Stimulated activated CD4-positive, alpha-beta T cell treated with anti-CD3 and anti-CD28 coated beads, Interleukin-15, amount 100 ng/mL, for 1 hour (primary cell): ENCODE measurements around the gene CAMTA1.

ENCODE experiments used
- DNase-seq, 2 donors: peaks; one replicate each; pipeline ENCODE4 v3.0.0-alpha.2; 2020; ENCODE audit warnings: low read depth in 1 of 2, low spot score in 1 of 2

Gene CAMTA1

DNA sequence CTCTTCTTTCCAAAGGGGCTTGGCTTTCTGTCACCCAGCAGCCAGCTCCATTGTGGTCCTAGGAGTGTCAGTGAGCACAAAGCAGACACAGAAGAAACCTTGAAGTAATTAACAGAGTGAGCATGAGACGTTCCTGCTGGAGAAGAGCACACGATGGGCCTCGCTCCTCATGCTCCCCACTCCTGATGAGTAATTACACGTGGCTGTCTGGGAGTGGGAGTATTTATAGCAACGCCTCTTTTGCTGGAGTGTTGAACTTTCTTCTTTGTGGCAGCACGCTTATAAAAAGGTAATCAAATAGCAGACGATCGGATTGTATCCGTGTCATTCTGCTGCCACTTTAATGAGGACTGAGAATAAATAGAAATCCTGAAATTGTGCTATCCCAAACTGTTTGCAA is 185.8 kb downstream of the CAMTA1 start:
- DNase-seq = no peak

DNA sequence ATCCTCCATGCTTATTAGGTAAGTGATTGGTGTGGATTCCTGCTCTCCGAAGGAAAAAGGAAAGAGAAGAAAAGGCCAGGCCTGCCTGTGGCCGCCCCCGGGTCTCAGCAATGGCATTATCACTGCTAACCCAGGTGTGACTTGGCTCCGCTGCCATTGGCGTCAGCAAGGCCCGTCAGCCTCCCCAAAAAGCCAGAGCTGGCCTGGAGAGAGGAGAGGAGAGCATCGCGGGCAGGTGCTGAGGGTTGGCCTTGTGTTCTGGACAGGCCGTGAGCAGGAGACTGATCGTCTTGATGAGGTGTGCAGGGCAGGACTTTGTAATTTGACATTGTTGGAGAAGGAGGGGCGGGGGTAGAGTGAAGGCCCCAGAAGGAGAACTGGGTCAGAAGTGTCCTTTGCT is 186.4 kb downstream of the CAMTA1 start:
- no peak for DNase-seq

DNA sequence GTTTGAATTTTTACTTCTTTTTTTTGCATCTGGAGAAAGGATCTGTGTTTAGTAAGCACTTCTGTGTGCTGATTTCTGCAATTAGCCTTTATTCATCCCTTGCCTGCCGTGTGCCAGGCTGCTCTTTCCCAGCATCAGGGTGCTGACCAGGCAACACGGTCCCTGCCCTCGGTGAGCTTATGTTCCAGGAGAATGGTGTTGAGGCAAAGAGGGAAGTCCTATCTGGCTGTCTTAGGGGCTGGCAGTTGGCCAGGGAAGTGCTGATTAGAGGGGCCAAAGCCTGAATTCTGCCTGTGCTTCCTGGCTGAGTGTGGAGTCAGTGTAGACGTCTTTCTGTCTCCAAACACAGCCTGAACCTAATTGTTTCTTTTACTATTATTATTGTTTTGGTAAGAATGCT is 187.1 kb downstream of the CAMTA1 start:
- DNase-seq = no peak

- no peak for DNase-seq
These were observed 190.2 kb downstream of the CAMTA1 start for GRCh38 chr1:6975331-6976043.

DNA sequence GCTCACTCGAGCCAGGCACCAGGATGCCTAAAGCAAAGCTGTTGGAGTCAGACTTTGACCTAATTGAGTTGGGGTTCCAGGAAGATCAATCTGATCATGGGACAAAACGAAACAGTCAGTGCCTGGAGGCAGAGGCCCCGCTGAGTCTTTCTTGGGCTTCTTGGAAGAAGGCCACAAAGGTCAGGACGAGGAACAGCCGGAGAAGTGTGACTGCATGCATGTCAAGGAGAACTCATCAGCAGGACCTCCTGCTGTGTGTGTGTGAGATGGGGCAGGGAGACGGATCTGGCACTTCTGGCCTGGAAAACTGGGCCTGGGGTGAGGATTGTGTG is 190.8 kb downstream of the CAMTA1 start:
- no peak for DNase-seq

GRCh38 chr1:6979003-6979613 is 193.9 kb downstream of the CAMTA1 start:
- DNase-seq = no peak

DNA sequence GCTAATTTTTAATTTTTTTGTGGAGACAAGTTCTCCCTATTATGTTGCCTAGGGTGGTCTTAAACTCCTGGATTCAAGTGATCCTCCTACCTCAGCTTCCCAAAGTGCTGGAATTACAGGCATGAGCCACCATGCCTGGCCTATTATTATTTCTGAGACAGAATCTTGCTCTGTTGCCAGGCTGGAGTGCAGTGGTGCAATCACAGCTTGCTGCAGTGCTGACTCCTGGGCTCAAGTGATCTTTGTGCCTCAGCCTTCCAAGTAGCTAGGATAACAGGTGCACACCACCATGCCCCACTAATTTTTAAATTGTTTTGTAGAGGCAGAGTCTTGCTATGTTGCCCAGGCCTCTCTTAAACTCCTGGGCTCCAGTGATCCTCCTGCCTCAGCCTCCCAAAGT is 196.3 kb downstream of the CAMTA1 start:
- no peak for DNase-seq

GRCh38 chr1:6982443-6982842 is 197.2 kb downstream of the CAMTA1 start:
- no peak for DNase-seq

DNA sequence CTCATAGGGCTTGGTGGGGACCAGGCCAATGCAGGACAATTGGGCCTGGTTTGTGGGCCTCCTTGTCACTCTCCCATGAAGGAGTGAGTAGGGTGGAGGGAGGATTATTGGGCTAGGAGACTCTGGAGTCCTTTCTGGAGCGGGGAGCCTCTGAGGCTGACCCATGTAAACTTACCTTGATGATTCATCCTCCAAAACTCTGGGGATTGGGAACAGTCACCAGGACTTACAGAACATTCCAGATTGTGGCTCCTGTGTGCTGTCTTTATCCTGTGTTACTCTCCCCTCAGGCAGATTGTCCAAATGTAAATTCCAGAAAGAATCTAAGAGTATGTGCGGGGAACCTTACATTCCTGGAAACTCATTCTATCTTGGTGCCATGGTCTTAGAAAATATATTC is 197.6 kb downstream of the CAMTA1 start:
- DNase-seq = no peak

DNA sequence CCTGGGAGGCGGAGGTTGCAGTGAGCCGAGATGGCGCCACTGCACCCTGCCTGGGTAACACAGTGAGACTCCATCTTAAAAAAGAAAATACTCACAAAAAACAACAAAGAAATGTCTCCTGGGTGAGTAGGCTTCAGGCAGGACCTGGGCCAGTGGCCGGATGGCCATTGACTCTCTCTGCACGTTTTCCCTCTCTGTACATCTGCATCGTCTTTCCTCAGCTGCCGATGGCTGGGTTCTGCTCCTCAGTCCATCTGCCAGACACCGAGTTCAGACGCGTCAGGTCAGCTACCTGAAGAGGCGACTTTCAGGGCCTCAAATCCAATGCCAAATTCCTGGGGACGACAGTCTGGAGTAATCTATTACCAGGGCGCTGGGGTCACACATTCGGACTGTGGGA is 199.3 kb downstream of the CAMTA1 start:
- no peak for DNase-seq

DNA sequence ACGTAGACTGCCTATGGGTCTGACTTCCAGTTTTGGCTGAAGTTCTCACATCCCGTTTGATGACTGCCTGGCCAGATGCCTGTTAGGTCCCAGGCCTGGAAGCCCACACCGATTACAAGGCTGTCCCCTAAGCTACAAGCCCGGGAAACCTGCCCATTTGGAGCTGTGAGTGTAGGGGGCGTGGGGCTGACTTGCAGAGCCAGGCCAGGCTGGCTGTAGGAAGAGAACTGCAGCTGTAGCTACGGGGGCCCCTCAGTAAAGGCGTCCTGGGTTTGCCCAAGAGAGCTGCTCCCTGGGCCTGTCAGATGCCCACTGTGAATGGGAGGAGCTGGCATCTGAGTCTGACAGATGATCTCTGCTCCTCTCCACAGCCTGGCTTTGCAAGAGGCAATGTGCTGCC is 199.7 kb downstream of the CAMTA1 start:
- DNase-seq = no peak

DNA sequence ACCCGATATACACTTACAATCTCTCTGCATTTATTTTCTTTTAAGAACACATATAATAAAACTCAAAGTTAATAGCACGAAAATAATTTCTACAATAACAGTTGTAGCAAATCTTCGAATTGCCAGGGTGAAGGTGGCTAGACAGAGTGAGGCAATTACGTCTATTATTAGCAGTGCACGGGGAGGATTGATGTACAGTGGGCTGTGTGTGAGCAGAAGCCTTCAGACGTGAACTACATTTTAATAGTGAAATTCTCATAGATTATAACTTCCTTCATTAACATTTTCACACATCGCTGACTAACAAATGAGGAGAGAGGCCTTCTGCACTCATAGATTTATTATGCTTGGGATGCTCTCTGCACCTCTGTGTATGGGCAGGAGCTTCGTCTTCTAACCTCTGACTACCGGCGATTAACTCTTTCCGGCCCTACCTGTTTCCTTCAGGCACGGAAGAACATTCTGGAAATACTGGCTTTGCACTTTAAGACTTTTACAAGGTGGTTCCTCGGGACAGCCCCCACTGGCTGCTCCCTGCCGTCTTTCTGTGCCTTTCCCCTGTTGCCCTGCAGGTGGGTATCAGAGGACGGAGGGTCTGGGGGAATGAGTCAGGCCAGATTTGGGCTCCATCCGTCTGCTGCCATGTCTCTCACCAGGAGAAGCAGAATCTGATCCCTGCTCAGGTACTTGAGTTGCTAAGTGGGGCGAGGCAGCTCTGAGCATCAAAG is 200.5 kb downstream of the CAMTA1 start:
- no peak for DNase-seq

DNA sequence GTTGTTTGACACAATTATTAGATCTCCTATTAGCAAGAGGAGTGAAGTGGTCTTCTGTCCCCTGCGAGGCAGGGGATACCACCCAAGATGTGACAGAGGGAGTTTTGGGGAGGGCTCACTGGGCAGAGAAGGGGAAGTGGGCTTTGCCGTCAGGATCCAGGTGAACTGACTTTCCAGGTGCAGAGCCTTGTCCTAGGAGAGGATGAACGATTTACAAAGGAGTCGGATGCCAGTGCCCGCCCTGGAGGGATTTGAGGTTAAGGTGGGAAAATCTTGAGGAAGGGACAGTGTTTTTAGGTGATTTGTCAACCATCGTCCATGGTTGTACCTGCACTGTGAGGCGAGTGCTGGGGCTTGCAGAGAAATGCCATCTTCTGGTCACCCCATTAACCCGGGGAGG is 201.0 kb downstream of the CAMTA1 start:
- DNase-seq = no peak

DNA sequence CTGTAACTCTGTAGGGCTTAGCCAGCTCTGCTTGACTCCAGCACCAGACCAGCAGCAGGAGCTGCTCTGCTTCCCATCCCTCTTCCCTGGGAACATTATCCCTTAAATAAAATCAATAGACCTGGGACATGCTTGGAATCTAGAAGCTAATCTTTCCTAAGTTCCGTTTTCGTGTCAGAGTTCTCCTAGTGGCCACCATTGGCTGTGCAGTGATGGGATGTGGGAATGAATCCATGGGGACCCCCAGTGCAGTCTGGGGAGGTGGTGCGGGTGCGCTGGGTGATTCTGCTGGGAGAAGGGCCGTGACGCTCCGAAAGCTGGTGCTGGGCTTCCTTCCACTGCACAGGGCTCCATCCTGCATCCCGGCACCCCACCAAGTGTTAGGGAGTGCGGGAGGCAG is 202.7 kb downstream of the CAMTA1 start:
- DNase-seq = no peak

DNA sequence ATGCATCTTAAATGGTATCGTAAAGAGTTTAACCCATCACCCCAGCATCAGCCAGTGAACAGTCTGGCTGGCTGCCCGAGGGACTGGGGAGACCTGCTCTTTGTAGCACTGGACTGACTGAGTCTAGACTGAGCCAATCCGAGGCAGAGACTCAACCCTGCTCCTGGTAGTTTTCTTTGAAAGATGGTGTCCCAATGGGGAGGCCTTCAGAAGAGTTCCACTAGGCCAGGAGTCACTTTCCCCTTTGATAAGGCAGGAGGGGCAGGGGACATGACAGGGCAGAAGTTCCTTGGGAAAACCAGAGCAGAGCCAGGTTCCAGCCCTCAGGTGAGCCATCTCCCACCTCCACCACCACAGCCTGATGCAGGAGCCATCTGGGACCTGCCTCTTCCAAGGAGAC is 203.5 kb downstream of the CAMTA1 start:
- DNase-seq = no peak

DNA sequence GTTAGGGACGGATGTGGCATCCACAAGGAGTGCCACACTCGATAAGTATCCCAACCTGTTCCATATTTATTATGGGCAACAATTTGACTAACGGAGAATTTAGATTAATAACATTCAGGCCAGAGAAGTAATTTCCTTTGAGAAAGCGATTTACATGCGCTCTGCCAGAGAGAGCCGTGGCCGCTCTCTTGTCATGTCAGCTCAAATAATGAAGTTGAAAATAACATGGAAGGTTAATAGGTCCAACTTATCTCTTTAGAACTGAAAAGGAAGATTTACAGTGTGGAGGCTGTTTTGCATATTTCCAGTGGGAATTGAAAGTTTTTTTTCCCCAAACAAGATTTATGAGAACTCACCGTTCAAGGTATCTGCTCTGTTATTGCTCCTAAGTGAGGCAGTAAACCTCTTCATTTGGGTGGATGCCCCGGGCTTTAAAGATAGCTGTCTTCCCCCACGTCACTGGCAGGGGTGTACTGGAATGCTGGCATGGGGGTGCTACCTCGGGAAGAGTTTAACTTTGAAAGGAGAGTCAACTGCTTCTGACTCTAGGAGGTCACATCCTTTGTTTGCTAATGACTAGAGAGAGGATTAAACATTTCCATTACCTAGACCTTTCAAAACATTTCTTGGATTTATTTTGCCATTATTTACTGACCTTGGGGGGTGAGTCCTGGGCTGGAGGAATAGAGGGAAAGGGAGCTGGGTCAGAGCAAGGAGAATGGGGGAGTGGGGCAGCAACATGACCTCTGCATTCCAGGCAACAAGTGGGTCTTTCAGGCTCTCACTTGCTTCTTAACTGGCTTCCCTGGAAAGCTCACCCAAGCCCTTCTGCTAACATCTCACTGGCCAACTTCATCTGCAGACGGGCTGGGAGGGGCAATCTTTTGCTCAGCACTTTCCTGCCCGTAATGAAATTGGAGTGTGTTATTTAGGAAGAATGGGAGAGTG is 204.2 kb downstream of the CAMTA1 start:
- DNase-seq = no peak

GRCh38 chr1:6991266-6991665 is 206.0 kb downstream of the CAMTA1 start:
- DNase-seq = no peak

DNA sequence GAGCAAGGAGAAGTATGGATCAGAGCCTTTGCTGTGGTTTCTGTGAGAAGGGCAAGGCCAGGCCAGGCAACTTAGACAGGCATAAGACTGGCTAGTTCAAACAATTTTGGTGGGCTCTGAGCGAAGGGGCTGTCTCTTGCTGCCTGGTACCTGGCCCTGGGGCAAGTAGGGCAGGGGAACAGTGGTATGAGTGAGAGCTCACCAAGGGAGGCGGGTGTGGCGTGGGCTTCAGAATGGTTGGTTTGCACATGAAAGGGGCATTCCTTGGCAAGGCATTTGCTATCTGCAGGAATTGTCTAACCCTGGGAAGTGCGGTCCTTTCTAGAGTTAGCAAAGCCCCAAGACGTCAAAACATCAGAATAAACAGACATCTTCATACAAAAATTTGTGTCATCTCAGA is 210.5 kb downstream of the CAMTA1 start:
- DNase-seq = no peak

DNA sequence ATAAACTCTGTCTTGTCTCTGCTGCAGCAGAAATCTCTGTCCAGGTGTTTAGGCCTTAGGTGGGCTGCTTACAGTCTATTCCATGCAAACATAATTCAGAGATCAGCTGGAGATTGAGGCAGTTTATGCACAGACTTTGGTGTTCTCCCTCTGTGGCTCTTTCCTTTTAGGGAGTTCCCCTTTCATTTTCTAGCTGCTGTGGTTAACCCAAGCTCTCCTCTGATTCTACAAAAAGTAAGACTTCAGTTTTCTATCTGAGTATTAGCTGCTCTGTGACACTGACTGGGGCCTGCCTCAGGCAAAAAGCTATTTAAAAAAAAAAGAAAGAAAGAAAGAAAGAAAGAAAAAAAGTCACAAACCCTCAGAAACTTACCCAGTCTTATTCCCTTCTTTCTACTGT is 211.1 kb downstream of the CAMTA1 start:
- DNase-seq = no peak

- no peak for DNase-seq
These were observed 211.6 kb downstream of the CAMTA1 start for GRCh38 chr1:6996866-6997265.

GRCh38 chr1:6998267-6998666 is 213.0 kb downstream of the CAMTA1 start:
- DNase-seq = no peak

DNA sequence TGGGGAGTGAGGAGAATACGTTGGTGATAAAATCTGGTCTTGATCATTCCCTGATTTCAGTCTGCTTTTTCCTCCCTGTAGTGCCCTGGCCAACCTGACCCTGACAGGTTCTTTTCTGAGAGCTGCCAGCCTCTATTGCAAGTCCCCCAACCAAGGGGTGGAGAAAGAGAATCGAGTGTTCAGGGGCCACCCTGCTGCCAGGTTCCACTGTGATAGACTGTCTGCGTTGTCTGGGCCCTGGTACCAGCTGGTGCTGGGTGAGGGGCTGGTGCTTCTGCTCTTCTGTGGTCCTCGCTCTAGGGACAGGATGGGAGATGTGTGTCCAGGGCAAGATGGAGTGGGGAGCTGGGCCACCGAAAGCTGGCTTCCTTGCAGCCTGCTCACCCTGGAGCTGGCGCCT is 214.6 kb downstream of the CAMTA1 start:
- DNase-seq = no peak
